Measurements from ENCODE around the gene SCGB2A2.

SCGB2A2 gene

DNA sequence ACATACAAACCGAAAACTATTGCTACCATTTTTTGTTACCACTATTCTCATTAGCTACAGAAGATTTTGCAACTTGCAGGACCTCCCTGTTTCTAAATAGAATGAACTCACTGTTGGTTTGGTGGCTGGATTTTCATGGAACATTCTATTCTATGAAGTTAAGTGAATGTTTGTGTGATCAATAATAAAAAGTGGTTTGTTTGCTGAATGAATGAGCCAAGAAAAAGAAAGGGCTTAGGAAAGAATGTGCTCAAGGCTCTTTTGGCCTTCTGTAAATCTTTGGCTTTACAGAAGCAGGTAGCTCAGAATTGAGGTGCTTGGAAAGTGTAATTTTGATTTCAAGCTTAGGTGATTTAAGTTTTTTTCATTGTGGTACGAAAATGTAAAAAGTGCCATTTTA is 33.8 kb upstream of the SCGB2A2 start:
- H3K36me3 ChIP-seq (ENCODE audit: control insufficient read depth in 1 of 2, insufficient read depth in 2 of 2, low read depth in 1 of 2, low read length in 2 of 2), result no peaks in the 10 kb centered on the region
- no peak overlapping the region for H3K9ac ChIP-seq (ENCODE audit: low read length)
- no CpG with 5 or more reads among the region's 2 CpGs for WGBS
- no peak overlapping the region for H3K18ac ChIP-seq (ENCODE audit: low read depth in 1 of 2, low read length in 2 of 2)
- no peaks in the 10 kb centered on the region for H3K79me1 ChIP-seq (replicated peaks; ENCODE audit: low read length, poor library complexity, severe bottlenecking)
- no peak overlapping the region for H3K27ac ChIP-seq (ENCODE audit: low read length, poor library complexity, severe bottlenecking)
- H4K8ac ChIP-seq (ENCODE audit: low read length), result no peak overlapping the region
- no peaks in the 10 kb centered on the region for H3K9me3 ChIP-seq (ENCODE audit: control insufficient read depth, low read length)
- H2BK12ac ChIP-seq (ENCODE audit: low read length in 2 of 2), result no peak overlapping the region
- no peak overlapping the region for H3K4me2 ChIP-seq (ENCODE audit: low read length, poor library complexity, severe bottlenecking)
- DNase-seq, result no peak
- no peak overlapping the region for H3K23ac ChIP-seq (ENCODE audit: low read length in 2 of 2)
- H3K4me3 ChIP-seq (ENCODE audit: insufficient read depth in 1 of 2, low read depth in 1 of 2, low read length in 2 of 2), result no peak overlapping the region
- no peak overlapping the region for H2BK5ac ChIP-seq (ENCODE audit: low read depth, low read length, poor library complexity, severe bottlenecking)
- no peak overlapping the region for H2AFZ ChIP-seq (ENCODE audit: low read depth, low read length)
- H3K4ac ChIP-seq (ENCODE audit: low read depth in 1 of 2, low read length in 2 of 2), result no peak overlapping the region
- H3K27me3 ChIP-seq (ENCODE audit: control insufficient read depth in 1 of 2, insufficient read depth in 1 of 2, low read length in 2 of 2), result peaks cover 11 to 46% of the 10 kb centered on the region in 2 experiments
- no peak overlapping the region for H2BK15ac ChIP-seq (ENCODE audit: low read depth, poor library complexity, severe bottlenecking)
- no peak overlapping the region for H3K14ac ChIP-seq (ENCODE audit: low read length in 2 of 2)
- H2AK5ac ChIP-seq (ENCODE audit: low read length, severe bottlenecking), result no peak overlapping the region
- H2BK120ac ChIP-seq (ENCODE audit: low read depth, low read length), result no peak overlapping the region
- H3K4me1 ChIP-seq (ENCODE audit: control insufficient read depth, insufficient read depth, low read depth, low read length), result no peaks in the 10 kb centered on the region
- H4K91ac ChIP-seq (ENCODE audit: low read length), result no peak overlapping the region

DNA sequence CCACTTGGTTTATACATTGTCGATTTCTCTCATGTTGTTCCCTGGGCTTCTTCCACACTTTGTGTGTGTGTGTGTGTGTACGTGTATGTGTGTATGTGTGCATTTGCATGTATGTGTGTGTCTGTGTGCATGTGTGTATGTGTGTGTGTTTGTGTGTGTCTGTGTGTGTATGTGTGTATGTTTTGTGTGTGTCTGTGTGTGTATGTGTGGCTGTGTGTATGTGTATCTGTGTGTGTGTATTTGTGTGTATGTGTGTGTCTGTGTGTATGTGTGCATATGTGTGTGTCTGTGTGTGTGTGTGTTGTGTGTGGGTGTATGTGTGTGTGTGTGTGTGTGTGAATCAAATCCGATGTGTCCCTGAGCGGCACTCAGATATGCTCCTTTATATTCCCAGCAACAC is 32.5 kb upstream of the SCGB2A2 start:
- Histone ChIP-seq H3K4ac (ENCODE audit: low read depth in 1 of 2, low read length in 2 of 2) (no peak overlapping the region), H3K4me2 (ENCODE audit: low read length, poor library complexity, severe bottlenecking) (no peak overlapping the region), H2BK5ac (ENCODE audit: low read depth, low read length, poor library complexity, severe bottlenecking) (no peak overlapping the region), H2BK120ac (ENCODE audit: low read depth, low read length) (no peak overlapping the region), H3K4me3 (ENCODE audit: insufficient read depth in 1 of 2, low read depth in 1 of 2, low read length in 2 of 2) (no peak overlapping the region), H2AFZ (ENCODE audit: low read depth, low read length) (no peak overlapping the region), H4K91ac (ENCODE audit: low read length) (no peak overlapping the region), H2BK12ac (ENCODE audit: low read length in 2 of 2) (no peak overlapping the region), H3K9ac (ENCODE audit: low read length) (no peak overlapping the region), H2BK15ac (ENCODE audit: low read depth, poor library complexity, severe bottlenecking) (no peak overlapping the region), H3K9me3 (ENCODE audit: control insufficient read depth, low read length) (no peaks in the 10 kb centered on the region), H3K79me1 (replicated peaks; ENCODE audit: low read length, poor library complexity, severe bottlenecking) (no peaks in the 10 kb centered on the region), H3K23ac (ENCODE audit: low read length in 2 of 2) (no peak overlapping the region), H3K18ac (ENCODE audit: low read depth in 1 of 2, low read length in 2 of 2) (no peak overlapping the region), H3K4me1 (ENCODE audit: control insufficient read depth, insufficient read depth, low read depth, low read length) (no peaks in the 10 kb centered on the region), H4K8ac (ENCODE audit: low read length) (no peak overlapping the region), H3K36me3 (ENCODE audit: control insufficient read depth in 1 of 2, insufficient read depth in 2 of 2, low read depth in 1 of 2, low read length in 2 of 2) (no peaks in the 10 kb centered on the region), H3K14ac (ENCODE audit: low read length in 2 of 2) (no peak overlapping the region), H3K27me3 (ENCODE audit: control insufficient read depth in 1 of 2, insufficient read depth in 1 of 2, low read length in 2 of 2) (peaks cover 14 to 52% of the 10 kb centered on the region in 2 experiments), H3K27ac (ENCODE audit: low read length, poor library complexity, severe bottlenecking) (no peak overlapping the region), H2AK5ac (ENCODE audit: low read length, severe bottlenecking) (no peak overlapping the region)
- DNase-seq, result no peak
- 65% methylated on average over 3 of the region's 4 CpGs for WGBS

DNA sequence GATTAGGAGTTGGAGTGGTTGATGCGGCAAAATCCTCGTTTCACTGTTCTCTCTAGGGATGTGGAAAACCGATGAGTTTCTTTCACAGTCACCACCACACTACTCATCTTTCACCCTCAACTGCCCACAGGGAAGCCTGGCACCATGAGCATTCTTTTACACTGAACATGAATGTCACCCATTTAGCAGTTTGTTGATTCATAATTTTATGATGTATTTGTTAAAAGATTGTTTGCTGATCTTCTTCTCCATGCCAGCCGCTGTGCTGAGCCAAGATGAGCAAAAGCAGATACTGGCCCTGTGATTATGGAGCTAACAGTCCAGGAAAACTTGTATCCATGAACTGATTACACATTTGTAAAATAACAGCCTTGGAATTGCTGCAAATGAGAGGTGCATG is 31.8 kb upstream of the SCGB2A2 start:
- Histone ChIP-seq H3K4ac (ENCODE audit: low read depth in 1 of 2, low read length in 2 of 2) (no peak overlapping the region), H3K4me2 (ENCODE audit: low read length, poor library complexity, severe bottlenecking) (no peak overlapping the region), H2BK12ac (ENCODE audit: low read length in 2 of 2) (no peak overlapping the region), H3K4me1 (ENCODE audit: control insufficient read depth, insufficient read depth, low read depth, low read length) (no peaks in the 10 kb centered on the region), H4K8ac (ENCODE audit: low read length) (no peak overlapping the region), H3K18ac (ENCODE audit: low read depth in 1 of 2, low read length in 2 of 2) (no peak overlapping the region), H2BK15ac (ENCODE audit: low read depth, poor library complexity, severe bottlenecking) (no peak overlapping the region), H3K36me3 (ENCODE audit: control insufficient read depth in 1 of 2, insufficient read depth in 2 of 2, low read depth in 1 of 2, low read length in 2 of 2) (no peaks in the 10 kb centered on the region), H3K27me3 (ENCODE audit: control insufficient read depth in 1 of 2, insufficient read depth in 1 of 2, low read length in 2 of 2) (peaks cover 14 to 52% of the 10 kb centered on the region in 2 experiments), H2BK120ac (ENCODE audit: low read depth, low read length) (no peak overlapping the region), H3K23ac (ENCODE audit: low read length in 2 of 2) (no peak overlapping the region), H3K14ac (ENCODE audit: low read length in 2 of 2) (no peak overlapping the region), H2AK5ac (ENCODE audit: low read length, severe bottlenecking) (no peak overlapping the region), H2BK5ac (ENCODE audit: low read depth, low read length, poor library complexity, severe bottlenecking) (no peak overlapping the region), H4K91ac (ENCODE audit: low read length) (no peak overlapping the region), H3K27ac (ENCODE audit: low read length, poor library complexity, severe bottlenecking) (no peak overlapping the region), H3K4me3 (ENCODE audit: insufficient read depth in 1 of 2, low read depth in 1 of 2, low read length in 2 of 2) (no peak overlapping the region), H3K9ac (ENCODE audit: low read length) (no peak overlapping the region), H3K9me3 (ENCODE audit: control insufficient read depth, low read length) (no peaks in the 10 kb centered on the region), H2AFZ (ENCODE audit: low read depth, low read length) (no peak overlapping the region), H3K79me1 (replicated peaks; ENCODE audit: low read length, poor library complexity, severe bottlenecking) (no peaks in the 10 kb centered on the region)
- no peak for DNase-seq
- 78% methylated on average over 4 of the region's 4 CpGs for WGBS

DNA sequence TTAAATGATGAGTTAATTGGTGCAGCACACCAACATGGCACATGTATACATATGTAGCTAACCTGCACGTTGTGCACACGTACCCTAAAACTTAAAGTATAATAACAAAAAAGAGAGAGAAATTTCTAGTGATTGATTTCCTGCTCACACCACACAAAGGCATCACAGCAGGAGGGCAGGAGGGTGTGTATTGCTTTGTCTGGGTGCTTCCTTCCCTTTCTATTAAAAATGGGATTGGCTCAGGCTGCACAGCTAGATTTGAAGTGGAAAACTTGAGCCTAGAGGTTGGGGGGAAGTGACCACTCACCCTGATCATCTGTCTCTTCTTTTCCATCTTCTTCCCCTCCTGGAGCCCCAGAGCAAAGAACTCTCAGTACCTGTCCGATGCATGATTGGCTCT is 28.9 kb upstream of the SCGB2A2 start:
- no peak for DNase-seq
- no peak overlapping the region for H3K9ac ChIP-seq (ENCODE audit: low read length)
- no peaks in the 10 kb centered on the region for H3K79me1 ChIP-seq (replicated peaks; ENCODE audit: low read length, poor library complexity, severe bottlenecking)
- no peak overlapping the region for H3K23ac ChIP-seq (ENCODE audit: low read length in 2 of 2)
- H3K27ac ChIP-seq (ENCODE audit: low read length, poor library complexity, severe bottlenecking), result no peak overlapping the region
- H3K4ac ChIP-seq (ENCODE audit: low read depth in 1 of 2, low read length in 2 of 2), result no peak overlapping the region
- 91% methylated on average over 1 of the region's 3 CpGs for WGBS
- no peak overlapping the region for H2BK120ac ChIP-seq (ENCODE audit: low read depth, low read length)
- no peak overlapping the region for H2BK12ac ChIP-seq (ENCODE audit: low read length in 2 of 2)
- H4K91ac ChIP-seq (ENCODE audit: low read length), result no peak overlapping the region
- no peak overlapping the region for H2AK5ac ChIP-seq (ENCODE audit: low read length, severe bottlenecking)
- no peak overlapping the region for H2AFZ ChIP-seq (ENCODE audit: low read depth, low read length)
- H2BK5ac ChIP-seq (ENCODE audit: low read depth, low read length, poor library complexity, severe bottlenecking), result no peak overlapping the region
- no peak overlapping the region for H3K4me3 ChIP-seq (ENCODE audit: insufficient read depth in 1 of 2, low read depth in 1 of 2, low read length in 2 of 2)
- H2BK15ac ChIP-seq (ENCODE audit: low read depth, poor library complexity, severe bottlenecking), result no peak overlapping the region
- no peaks in the 10 kb centered on the region for H3K4me1 ChIP-seq (ENCODE audit: control insufficient read depth, insufficient read depth, low read depth, low read length)
- no peak overlapping the region for H3K14ac ChIP-seq (ENCODE audit: low read length in 2 of 2)
- no peak overlapping the region for H3K18ac ChIP-seq (ENCODE audit: low read depth in 1 of 2, low read length in 2 of 2)
- H3K9me3 ChIP-seq (ENCODE audit: control insufficient read depth, low read length), result no peaks in the 10 kb centered on the region
- H3K27me3 ChIP-seq (ENCODE audit: control insufficient read depth in 1 of 2, insufficient read depth in 1 of 2, low read length in 2 of 2), result peaks cover 10 to 60% of the 10 kb centered on the region in 2 experiments
- no peak overlapping the region for H3K4me2 ChIP-seq (ENCODE audit: low read length, poor library complexity, severe bottlenecking)
- H4K8ac ChIP-seq (ENCODE audit: low read length), result no peak overlapping the region
- no peaks in the 10 kb centered on the region for H3K36me3 ChIP-seq (ENCODE audit: control insufficient read depth in 1 of 2, insufficient read depth in 2 of 2, low read depth in 1 of 2, low read length in 2 of 2)

Data from mesenchymal stem cell (in vitro differentiated cells and primary cell).